Ovary (tissue), 9 donors: ENCODE data around the gene ZNF653. TPM values are rescaled to one million over a fixed set of nuclear protein-coding genes. Genes with fewer than 3 reads are reported as not detected.

Experiments used
- DNase-seq, 5 donors: peaks; one replicate each; pipeline ENCODE4 v3.0.0-alpha.2; 2019 to 2020
- H3K27ac ChIP-seq, 2 donors: fragments of 200-600 bp; one replicate each; pipeline versions ENCODE4 v1.5.1 to v1.8.0; 2019 to 2022
- H3K27me3 ChIP-seq: fragments of 200-600 bp; one replicate; pipeline ENCODE4 v1.8.0; 2022
- H3K36me3 ChIP-seq: fragments of 200-600 bp; sonication (generic); one replicate; pipeline ENCODE4 v1.5.1; 2019
- H3K4me1 ChIP-seq: one replicate; pipeline ENCODE4 v1.8.1; 2013; ENCODE audit warnings: mild to moderate bottlenecking, moderate library complexity; ENCODE audit not compliant: insufficient read depth
- H3K4me3 ChIP-seq: fragments of 200-600 bp; sonication (generic); one replicate; pipeline ENCODE4 v1.5.1; 2017
- H3K9me3 ChIP-seq, 2 donors: fragments of 200-600 bp in 1 of 2; sonication (generic) in 1 of 2; one replicate each; pipeline versions ENCODE4 v1.5.1 to v1.8.1; 2013 to 2019; ENCODE audit warnings: mild to moderate bottlenecking in 1 of 2, moderate library complexity in 1 of 2
- EP300 ChIP-seq: sonication (generic); formaldehyde crosslinking; IDR thresholded peaks from one replicate; pipeline ENCODE4 v1.6.1; 2017; ENCODE audit warnings: antibody characterized with exemption
- POLR2A ChIP-seq: fragments of 450-650 bp; IDR thresholded peaks from one replicate; pipeline ENCODE4 v1.6.1; 2017; ENCODE audit warnings: antibody characterized with exemption, mild to moderate bottlenecking, moderate library complexity
- WGBS, 3 donors: extraction: QIAGEN DNeasy Blood & Tissue Kit in 1 of 3; methylation state at CpG; one replicate each; pipeline versions ENCODE4 v1.1.5 to v1.1.7; 2013 to 2017; 5-methylcytosine and 5-hydroxymethylcytosine counted together
- intact Hi-C, 4 donors: fragments of 100-400 bp; cut with DNase I; formaldehyde crosslinking; loops; one replicate each; pipeline versions ENCODE4 v1.11.0 to v1.15.1; 2022 to 2023
- polyA plus RNA-seq, 2 donors: library from polyadenylated mRNA; stranded (reverse); fragments of 200-250 nt in 1 of 2; fragments of 350-450 nt in 1 of 2; fragmentation: Illumina TruSeq in 1 of 2; extraction: RNeasy Lipid Tissue Mini Kit (QIAGEN cat#74804) in 1 of 2; gene quantifications; one replicate each; pipeline ENCODE4 v1.2.3, GENCODE V29; 2013 to 2014
- total RNA-seq, 7 donors: library from RNA; depleted of rRNA in 2 of 7; stranded (reverse); fragments of >200 nt in 2 of 7; fragmentation: NEBNext Ultra II Directional in 3 of 7; extraction: Animal tissue kit (Norgen Biotek cat#: 25700) in 3 of 7; gene quantifications; one replicate each; pipeline versions ENCODE4 v1.1.0 to v1.2.4, GENCODE V29; 2016 to 2023
- TF ChIP-seq, protein P1 (sequence below), 3 donors: fragments of 450-650 bp in 2 of 3; fragments of 200-600 bp in 1 of 3; IDR thresholded peaks; one replicate each; pipeline versions ENCODE4 v1.5.1 to v1.8.0; 2016 to 2022; ENCODE audit warnings: antibody characterized with exemption in 3 of 3, mild to moderate bottlenecking in 1 of 3
- donor health status: DM: no; HTN: no; CAD: no; lungs with moderate emphysema.
- donor health status: DM: no; HTN: no; CAD: no.
- donor health status: Bipolar disorder and iron deficiency.
- donor health status: DM: yes; HTN: yes; CAD: no.
- donor health status: DM: no; HTN: no; CAD: no.
- donor health status: DM: yes; HTN: yes; CAD: no.

Gene ZNF653
- total and polyA plus RNA-seq, 9 donors: 2.9 to 16.8 (median 10.7) TPM

DNA sequence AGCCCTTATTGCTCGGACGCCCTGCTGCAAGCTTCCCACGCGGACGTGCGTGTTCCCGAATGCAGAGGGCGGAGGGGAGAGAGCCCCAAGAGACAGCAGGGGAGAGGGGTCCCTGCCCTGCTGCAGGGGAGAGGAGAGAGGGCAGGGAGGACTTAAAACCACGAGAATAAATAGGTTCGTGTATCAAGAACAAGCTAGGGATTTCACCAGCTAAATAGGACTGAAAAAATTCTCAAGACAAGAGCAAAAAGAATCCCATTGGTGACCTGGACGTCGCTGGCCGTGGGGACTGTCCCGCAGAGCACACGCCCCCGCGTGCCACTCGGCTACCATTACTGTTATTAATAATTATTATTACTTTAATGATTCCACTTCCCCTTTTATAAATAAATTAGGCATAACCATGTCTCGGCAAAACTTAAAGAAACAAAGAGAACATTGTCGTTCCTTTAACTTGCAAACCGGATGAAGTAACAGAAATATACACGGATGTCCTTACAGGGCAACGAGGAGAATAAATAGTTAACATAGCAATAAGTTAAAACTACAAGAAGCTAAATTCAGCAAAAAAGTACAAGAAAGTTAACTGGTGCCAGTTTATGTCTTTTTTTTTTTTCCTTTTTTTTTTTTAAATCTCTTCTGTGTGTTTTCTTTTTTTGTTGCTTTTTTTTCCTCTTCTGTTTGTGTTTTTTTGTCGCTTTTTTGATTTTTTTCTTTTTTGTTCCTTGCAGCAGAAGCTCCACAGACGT, 53.6 kb downstream of the ZNF653 start:
- Histone ChIP-seq H3K4me3 (no peak overlapping the region), H3K27ac (no peak overlapping the region), H3K36me3 (no peaks in the 10 kb centered on the region), H3K9me3 (no peaks in the 10 kb centered on the region), H3K4me1 (peaks cover 1% of the 10 kb centered on the region), H3K27me3 (no peaks in the 10 kb centered on the region)
- DNase-seq: no peak
- intact Hi-C loops: no loop called here
- WGBS, 3 donors: 11 to 19% (median 11%) methylated on average over 25 of the region's 25 CpGs
- TF ChIP-seq EP300: no peak
- no peak for TF ChIP-seq POLR2A
- TF ChIP-seq, protein P1, sequence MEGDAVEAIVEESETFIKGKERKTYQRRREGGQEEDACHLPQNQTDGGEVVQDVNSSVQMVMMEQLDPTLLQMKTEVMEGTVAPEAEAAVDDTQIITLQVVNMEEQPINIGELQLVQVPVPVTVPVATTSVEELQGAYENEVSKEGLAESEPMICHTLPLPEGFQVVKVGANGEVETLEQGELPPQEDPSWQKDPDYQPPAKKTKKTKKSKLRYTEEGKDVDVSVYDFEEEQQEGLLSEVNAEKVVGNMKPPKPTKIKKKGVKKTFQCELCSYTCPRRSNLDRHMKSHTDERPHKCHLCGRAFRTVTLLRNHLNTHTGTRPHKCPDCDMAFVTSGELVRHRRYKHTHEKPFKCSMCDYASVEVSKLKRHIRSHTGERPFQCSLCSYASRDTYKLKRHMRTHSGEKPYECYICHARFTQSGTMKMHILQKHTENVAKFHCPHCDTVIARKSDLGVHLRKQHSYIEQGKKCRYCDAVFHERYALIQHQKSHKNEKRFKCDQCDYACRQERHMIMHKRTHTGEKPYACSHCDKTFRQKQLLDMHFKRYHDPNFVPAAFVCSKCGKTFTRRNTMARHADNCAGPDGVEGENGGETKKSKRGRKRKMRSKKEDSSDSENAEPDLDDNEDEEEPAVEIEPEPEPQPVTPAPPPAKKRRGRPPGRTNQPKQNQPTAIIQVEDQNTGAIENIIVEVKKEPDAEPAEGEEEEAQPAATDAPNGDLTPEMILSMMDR (IDR thresholded peaks at IDR 0.05): no peak

DNA sequence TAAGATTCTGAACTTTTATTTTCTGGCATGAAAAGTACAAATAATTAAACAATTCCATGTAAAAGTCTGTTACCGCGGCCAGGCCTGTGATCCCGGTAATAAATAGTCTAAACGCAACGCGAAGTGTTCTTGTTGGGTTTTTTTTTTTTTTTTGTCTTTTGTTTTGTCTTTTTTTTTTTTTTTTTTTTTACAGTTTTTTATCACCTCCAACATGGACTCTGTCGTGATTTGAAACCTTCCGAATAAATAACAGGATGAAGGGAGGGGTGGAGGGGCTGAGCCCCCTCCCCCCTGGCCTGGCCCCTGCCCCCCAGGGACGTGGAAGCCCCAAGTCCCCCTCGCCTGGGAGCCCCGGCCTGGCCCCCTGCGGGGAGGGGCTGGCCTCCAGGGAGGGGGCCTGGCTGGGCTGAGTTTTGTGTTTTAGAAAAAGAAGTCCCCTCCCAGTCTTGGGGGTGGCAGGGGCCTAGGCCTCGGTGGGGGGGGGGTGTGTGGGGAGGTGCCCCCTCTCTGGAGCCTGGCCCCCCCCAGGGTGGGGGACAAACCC, 54.2 kb downstream of the ZNF653 start:
- no peak overlapping the region for H3K27ac ChIP-seq
- intact Hi-C loops: no loop called here
- no peaks in the 10 kb centered on the region for H3K27me3 ChIP-seq
- H3K36me3 ChIP-seq: no peaks in the 10 kb centered on the region
- WGBS, 3 donors: 7 to 10% (median 8%) methylated on average over 10 to 13 of the region's 13 CpGs
- no peak overlapping the region for H3K4me3 ChIP-seq
- DNase-seq: peak in 1 of 5 donors; percentile 42
- H3K4me1 ChIP-seq: peaks cover 1% of the 10 kb centered on the region
- H3K9me3 ChIP-seq: no peaks in the 10 kb centered on the region
- no peak for TF ChIP-seq POLR2A
- TF ChIP-seq EP300: no peak
- TF ChIP-seq, protein P1 (IDR thresholded peaks at IDR 0.05): no peak

DNA sequence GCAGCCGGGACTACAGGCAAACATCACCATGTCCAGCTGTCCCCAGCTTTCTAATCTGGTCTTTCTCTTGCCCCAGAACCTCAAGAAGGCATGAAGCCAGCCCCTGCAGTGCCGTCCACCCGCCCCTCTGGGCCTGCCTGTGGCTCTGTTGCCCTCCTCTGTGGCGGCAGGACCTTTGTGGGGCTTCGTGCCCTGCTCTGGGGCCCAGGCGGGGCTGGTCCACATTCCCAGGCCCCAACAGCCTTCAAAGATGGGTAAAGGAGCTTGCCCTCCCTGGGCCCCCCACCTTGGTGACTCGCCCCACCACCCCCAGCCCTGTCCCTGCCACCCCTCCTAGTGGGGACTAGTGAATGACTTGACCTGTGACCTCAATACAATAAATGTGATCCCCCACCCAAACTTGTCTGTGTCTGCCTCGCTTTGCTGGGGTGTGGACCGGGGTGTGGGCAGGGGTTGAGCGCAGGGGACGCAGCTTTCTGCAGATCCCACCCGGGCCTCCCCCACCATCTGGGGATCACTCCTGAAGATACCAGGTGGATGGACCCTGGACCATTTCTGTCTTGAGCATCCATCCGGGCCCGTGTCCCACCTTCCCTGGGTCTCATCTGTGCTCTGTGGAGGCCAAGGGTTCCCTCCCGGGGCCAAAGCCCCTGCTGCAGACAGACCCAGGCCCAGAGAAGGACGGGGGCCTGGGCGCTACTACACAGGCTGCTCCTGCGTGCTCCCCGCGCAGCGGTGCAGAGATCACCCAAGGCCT, 54.9 kb downstream of the ZNF653 start:
- DNase-seq: peak in 1 of 5 donors; percentile 26
- no peak overlapping the region for H3K27ac ChIP-seq
- intact Hi-C loops: no loop called here
- no peaks in the 10 kb centered on the region for H3K9me3 ChIP-seq
- TF ChIP-seq, protein P1 (IDR thresholded peaks at IDR 0.05): no peak
- TF ChIP-seq POLR2A: no peak
- TF ChIP-seq EP300: no peak
- H3K4me3 ChIP-seq: no peak overlapping the region
- H3K36me3 ChIP-seq: no peaks in the 10 kb centered on the region
- peaks cover 1% of the 10 kb centered on the region for H3K4me1 ChIP-seq
- 63 to 75% (median 67%) methylated on average over 21 of the region's 21 CpGs for WGBS, 3 donors
- H3K27me3 ChIP-seq: no peaks in the 10 kb centered on the region

DNA sequence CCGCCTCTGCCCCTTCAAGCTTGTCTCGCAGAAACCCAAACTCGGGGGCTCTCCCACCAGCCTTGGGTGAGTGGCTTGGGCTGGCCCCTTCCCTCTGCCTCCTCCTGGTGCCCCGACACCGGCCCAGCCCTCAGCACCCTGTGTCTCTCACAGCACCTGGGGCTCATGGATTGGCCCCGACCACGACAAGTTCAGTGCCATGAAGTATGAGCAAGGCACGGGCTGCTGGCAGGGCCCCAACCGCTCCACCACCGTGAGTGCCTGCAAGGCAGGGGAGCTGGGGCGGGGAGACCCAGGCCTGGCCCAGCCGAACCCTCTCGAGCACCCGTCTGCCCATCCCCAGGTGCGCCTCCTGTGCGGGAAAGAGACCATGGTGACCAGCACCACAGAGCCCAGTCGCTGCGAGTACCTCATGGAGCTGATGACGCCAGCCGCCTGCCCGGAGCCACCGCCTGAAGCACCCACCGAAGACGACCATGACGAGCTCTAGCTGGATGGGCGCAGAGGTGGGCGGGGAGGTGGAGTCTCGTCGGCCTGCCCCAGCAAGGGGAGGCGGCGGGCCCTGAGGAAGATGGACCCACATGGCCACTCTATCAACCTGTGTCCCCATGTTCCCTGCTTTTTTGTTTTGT, 56.6 kb downstream of the ZNF653 start:
- Histone ChIP-seq H3K27ac (no peak overlapping the region), H3K4me3 (no peak overlapping the region), H3K4me1 (peaks cover 1% of the 10 kb centered on the region), H3K9me3 (no peaks in the 10 kb centered on the region), H3K27me3 (no peaks in the 10 kb centered on the region), H3K36me3 (no peaks in the 10 kb centered on the region)
- TF ChIP-seq, protein P1 (IDR thresholded peaks at IDR 0.05): no peak
- TF ChIP-seq POLR2A (no peak), EP300 (no peak)
- 89 to 91% (median 89%) methylated on average over 30 to 31 of the region's 31 CpGs for WGBS, 3 donors
- intact Hi-C loops: loop anchor here in 2 of 4 donors (10.0 kb wide), 1 partner anchor 154 kb away; the partner anchor contains the start of gene TSPAN16 (in 2 of the 2)
- DNase-seq: peak in 1 of 5 donors; percentile 30
